A673 (cell line): Measurements from ENCODE around the gene MSANTD2.

ENCODE experiments used
- CTCF ChIP-seq: fragments of 300-800, 200-600 bp; sonication (generic); conservative IDR thresholded peaks from 2 replicates; pipeline ENCODE4 v1.5.1; 2017; ENCODE audit warnings: low read depth, mild to moderate bottlenecking, antibody characterized with exemption, low read length, moderate library complexity, mixed read lengths
- EZH2 ChIP-seq: fragments of 200-600 bp; sonication (generic); IDR thresholded peaks from 2 replicates; pipeline ENCODE4 v1.6.1; 2017; ENCODE audit warnings: borderline replicate concordance, low read depth, mild to moderate bottlenecking, mixed read lengths, antibody characterized with exemption, low read length; ENCODE audit not compliant: poor library complexity, severe bottlenecking

GRCh38 chr11:124719534-124719933, 80.7 kb downstream of the MSANTD2 start:
- TF ChIP-seq CTCF (no peak), EZH2 (no peak)
